ENCODE results near the gene CCR3. TPM values are rescaled to one million over a fixed set of nuclear protein-coding genes. Genes with fewer than 3 reads are reported as not detected.

The CCR3 gene
- total and polyA plus RNA-seq, 9 of the 15 experiments (the other 6 are each of a cell fraction or from before 2014, with no cell fraction given): not detected

DNA sequence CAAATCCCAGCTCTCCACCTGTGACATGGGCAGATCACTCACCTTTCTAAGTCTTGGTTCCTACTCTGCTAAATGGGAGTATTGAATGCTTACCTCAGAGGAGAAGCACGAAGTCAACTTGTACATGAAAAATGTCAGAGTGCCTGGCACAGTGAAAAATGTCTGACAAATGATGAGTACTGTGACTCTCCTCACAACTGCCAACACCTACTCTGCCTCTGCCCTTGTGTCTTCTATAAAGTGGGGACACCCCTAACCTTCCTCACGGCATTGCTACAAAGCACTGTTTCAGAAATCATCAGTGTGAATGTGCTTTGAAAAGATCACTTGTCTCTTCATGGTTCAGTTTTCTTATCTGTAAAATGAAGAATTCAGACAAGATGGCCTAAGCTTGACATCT is 33.2 kb upstream of the CCR3 start:
- Histone ChIP-seq H4K20me1 (replicated peaks; ENCODE audit: control insufficient read depth, insufficient read depth, low read length) (no peaks in the 10 kb centered on the region), H3K4me1 (replicated peaks in 1 of 2; ENCODE audit: control insufficient read depth in 2 of 2, insufficient read depth in 2 of 2, low read length in 2 of 2) (no peaks in the 10 kb centered on the region), H3K27ac (ENCODE audit: extremely low read depth, low read depth, low read length) (no peak overlapping the region), H3K36me3 (ENCODE audit: control insufficient read depth, insufficient read depth, low read length) (no peaks in the 10 kb centered on the region), H3K4me3 (no peak overlapping the region), H3K9me3 (replicated peaks; ENCODE audit: control insufficient read depth, insufficient read depth, low read depth, low read length) (no peaks in the 10 kb centered on the region), H3K79me2 (ENCODE audit: control insufficient read depth, insufficient read depth, low read length) (no peaks in the 10 kb centered on the region), H3K4me2 (ENCODE audit: insufficient read depth, low read length) (no peak overlapping the region), H3K9ac (ENCODE audit: insufficient read depth in 1 of 2, low read depth in 2 of 2, low read length in 2 of 2) (no peak overlapping the region), H3K9me1 (ENCODE audit: control insufficient read depth, insufficient read depth, low read length) (no peaks in the 10 kb centered on the region), H3K27me3 (ENCODE audit: control insufficient read depth in 2 of 2, insufficient read depth in 2 of 2, low read length in 2 of 2) (peaks cover 0 to 6% of the 10 kb centered on the region in 2 experiments; a peak in 1 of 5 replicates), H2AFZ (ENCODE audit: low read depth, low read length) (no peak overlapping the region)
- ATAC-seq (no peak), FAIRE-seq (no peak), DNase-seq (ENCODE audit: extremely low read depth in 1 of 4, low spot score in 3 of 4) (no peak)
- no TSS peak for BruUV-seq (replicated peaks)
- in situ Hi-C loops (cut with MboI) (no loop called here), intact Hi-C loops (cut with micrococcal nuclease) (loop anchor here (10.0 kb wide), 2 partner anchors 124 to 1174 kb away; no protein-coding TSS in a partner anchor)
- ChIA-PET POLR2A (no interaction called here), CTCF (ENCODE audit: low intra/inter-chr PET ratio) (interaction anchor here (0.6 to 1.5 kb wide), 4 partner anchors 107 to 970 kb away, joined by 3 to 11 read pairs (median 4); no protein-coding TSS in a partner anchor)
- 0% methylated on average over 2 of the region's 2 CpGs for WGBS (ENCODE audit: insufficient coverage, low coverage, missing lambda C conversion rate)
- TF ChIP-seq, protein P1, sequence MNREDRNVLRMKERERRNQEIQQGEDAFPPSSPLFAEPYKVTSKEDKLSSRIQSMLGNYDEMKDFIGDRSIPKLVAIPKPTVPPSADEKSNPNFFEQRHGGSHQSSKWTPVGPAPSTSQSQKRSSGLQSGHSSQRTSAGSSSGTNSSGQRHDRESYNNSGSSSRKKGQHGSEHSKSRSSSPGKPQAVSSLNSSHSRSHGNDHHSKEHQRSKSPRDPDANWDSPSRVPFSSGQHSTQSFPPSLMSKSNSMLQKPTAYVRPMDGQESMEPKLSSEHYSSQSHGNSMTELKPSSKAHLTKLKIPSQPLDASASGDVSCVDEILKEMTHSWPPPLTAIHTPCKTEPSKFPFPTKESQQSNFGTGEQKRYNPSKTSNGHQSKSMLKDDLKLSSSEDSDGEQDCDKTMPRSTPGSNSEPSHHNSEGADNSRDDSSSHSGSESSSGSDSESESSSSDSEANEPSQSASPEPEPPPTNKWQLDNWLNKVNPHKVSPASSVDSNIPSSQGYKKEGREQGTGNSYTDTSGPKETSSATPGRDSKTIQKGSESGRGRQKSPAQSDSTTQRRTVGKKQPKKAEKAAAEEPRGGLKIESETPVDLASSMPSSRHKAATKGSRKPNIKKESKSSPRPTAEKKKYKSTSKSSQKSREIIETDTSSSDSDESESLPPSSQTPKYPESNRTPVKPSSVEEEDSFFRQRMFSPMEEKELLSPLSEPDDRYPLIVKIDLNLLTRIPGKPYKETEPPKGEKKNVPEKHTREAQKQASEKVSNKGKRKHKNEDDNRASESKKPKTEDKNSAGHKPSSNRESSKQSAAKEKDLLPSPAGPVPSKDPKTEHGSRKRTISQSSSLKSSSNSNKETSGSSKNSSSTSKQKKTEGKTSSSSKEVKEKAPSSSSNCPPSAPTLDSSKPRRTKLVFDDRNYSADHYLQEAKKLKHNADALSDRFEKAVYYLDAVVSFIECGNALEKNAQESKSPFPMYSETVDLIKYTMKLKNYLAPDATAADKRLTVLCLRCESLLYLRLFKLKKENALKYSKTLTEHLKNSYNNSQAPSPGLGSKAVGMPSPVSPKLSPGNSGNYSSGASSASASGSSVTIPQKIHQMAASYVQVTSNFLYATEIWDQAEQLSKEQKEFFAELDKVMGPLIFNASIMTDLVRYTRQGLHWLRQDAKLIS (CRISPR knock-in tag; IDR thresholded peaks at IDR 0.05): no peak
- TF ChIP-seq TAF1 (IDR thresholded peaks at IDR 0.05; ENCODE audit: control insufficient read depth, extremely low read depth, insufficient read depth, low read length, severe bottlenecking) (no peak), PRPF4 (IDR thresholded peaks at IDR 0.05; ENCODE audit: insufficient read depth, low read depth, low read length, poor library complexity, severe bottlenecking) (no peak), ZNF79 (CRISPR knock-in tag; IDR thresholded peaks at IDR 0.05; ENCODE audit: low read depth) (no peak), NFYB (IDR thresholded peaks at IDR 0.05; ENCODE audit: extremely low read depth, insufficient read length) (no peak), PPARD (CRISPR knock-in tag; IDR thresholded peaks at IDR 0.05) (no peak), TRIM24 (IDR thresholded peaks at IDR 0.05) (no peak), ZNF143 (CRISPR knock-in tag; IDR thresholded peaks at IDR 0.05) (no peak), ZNF507 (tag; conservative IDR thresholded peaks at IDR 0.05) (no peak)
- TF ChIP-seq, protein P2, sequence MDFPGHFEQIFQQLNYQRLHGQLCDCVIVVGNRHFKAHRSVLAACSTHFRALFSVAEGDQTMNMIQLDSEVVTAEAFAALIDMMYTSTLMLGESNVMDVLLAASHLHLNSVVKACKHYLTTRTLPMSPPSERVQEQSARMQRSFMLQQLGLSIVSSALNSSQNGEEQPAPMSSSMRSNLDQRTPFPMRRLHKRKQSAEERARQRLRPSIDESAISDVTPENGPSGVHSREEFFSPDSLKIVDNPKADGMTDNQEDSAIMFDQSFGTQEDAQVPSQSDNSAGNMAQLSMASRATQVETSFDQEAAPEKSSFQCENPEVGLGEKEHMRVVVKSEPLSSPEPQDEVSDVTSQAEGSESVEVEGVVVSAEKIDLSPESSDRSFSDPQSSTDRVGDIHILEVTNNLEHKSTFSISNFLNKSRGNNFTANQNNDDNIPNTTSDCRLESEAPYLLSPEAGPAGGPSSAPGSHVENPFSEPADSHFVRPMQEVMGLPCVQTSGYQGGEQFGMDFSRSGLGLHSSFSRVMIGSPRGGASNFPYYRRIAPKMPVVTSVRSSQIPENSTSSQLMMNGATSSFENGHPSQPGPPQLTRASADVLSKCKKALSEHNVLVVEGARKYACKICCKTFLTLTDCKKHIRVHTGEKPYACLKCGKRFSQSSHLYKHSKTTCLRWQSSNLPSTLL (IDR thresholded peaks at IDR 0.05): no peak
- TF ChIP-seq, protein P3, sequence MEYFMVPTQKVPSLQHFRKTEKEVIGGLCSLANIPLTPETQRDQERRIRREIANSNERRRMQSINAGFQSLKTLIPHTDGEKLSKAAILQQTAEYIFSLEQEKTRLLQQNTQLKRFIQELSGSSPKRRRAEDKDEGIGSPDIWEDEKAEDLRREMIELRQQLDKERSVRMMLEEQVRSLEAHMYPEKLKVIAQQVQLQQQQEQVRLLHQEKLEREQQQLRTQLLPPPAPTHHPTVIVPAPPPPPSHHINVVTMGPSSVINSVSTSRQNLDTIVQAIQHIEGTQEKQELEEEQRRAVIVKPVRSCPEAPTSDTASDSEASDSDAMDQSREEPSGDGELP (CRISPR knock-in tag; IDR thresholded peaks at IDR 0.05; ENCODE audit: borderline replicate concordance): no peak
- TF ChIP-seq, protein P4, sequence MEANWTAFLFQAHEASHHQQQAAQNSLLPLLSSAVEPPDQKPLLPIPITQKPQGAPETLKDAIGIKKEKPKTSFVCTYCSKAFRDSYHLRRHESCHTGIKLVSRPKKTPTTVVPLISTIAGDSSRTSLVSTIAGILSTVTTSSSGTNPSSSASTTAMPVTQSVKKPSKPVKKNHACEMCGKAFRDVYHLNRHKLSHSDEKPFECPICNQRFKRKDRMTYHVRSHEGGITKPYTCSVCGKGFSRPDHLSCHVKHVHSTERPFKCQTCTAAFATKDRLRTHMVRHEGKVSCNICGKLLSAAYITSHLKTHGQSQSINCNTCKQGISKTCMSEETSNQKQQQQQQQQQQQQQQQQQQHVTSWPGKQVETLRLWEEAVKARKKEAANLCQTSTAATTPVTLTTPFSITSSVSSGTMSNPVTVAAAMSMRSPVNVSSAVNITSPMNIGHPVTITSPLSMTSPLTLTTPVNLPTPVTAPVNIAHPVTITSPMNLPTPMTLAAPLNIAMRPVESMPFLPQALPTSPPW (CRISPR knock-in tag; IDR thresholded peaks at IDR 0.05): no peak
- TF ChIP-seq, protein P5, sequence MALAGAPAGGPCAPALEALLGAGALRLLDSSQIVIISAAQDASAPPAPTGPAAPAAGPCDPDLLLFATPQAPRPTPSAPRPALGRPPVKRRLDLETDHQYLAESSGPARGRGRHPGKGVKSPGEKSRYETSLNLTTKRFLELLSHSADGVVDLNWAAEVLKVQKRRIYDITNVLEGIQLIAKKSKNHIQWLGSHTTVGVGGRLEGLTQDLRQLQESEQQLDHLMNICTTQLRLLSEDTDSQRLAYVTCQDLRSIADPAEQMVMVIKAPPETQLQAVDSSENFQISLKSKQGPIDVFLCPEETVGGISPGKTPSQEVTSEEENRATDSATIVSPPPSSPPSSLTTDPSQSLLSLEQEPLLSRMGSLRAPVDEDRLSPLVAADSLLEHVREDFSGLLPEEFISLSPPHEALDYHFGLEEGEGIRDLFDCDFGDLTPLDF (CRISPR knock-in tag; IDR thresholded peaks at IDR 0.05): no peak

Data from K562 (cell line).